KMS-11 (cell line): Measurements from ENCODE around the gene ST7.

ENCODE experiments used
- H2AFZ ChIP-seq: fragments of 200-600 bp; sonication (generic); 2 replicates; pipeline ENCODE4 v1.6.1; 2016; ENCODE audit warnings: antibody characterized with exemption, mixed run types, low read depth
- H3K27ac ChIP-seq: fragments of 200-600 bp; sonication (generic); 2 replicates; pipeline ENCODE4 v1.6.1; 2016; ENCODE audit warnings: mild to moderate bottlenecking, mixed run types
- H3K27me3 ChIP-seq: fragments of 200-600 bp; sonication (generic); 2 replicates; pipeline ENCODE4 v1.6.1; 2017; ENCODE audit warnings: mild to moderate bottlenecking, low read depth, mixed run types, moderate library complexity; ENCODE audit not compliant: insufficient read depth
- H3K36me3 ChIP-seq: fragments of 200-600 bp; sonication (generic); 2 replicates; pipeline ENCODE4 v1.6.1; 2017; ENCODE audit warnings: mild to moderate bottlenecking, mixed run types; ENCODE audit not compliant: insufficient read depth
- H3K4me1 ChIP-seq: fragments of 200-600 bp; sonication (generic); 2 replicates; pipeline ENCODE4 v1.6.1; 2016; ENCODE audit warnings: mild to moderate bottlenecking, low read depth, mixed run types; ENCODE audit not compliant: poor library complexity, severe bottlenecking
- H3K4me2 ChIP-seq: fragments of 200-600 bp; sonication (generic); 2 replicates; pipeline ENCODE4 v1.7.0; 2016; ENCODE audit warnings: mild to moderate bottlenecking, mixed run types
- H3K4me3 ChIP-seq: fragments of 200-600 bp; sonication (generic); IDR thresholded peaks from 2 replicates; pipeline ENCODE4 v1.6.1; 2017; ENCODE audit warnings: low read depth, low read length, mixed read lengths; ENCODE audit not compliant: insufficient read depth
- H3K79me2 ChIP-seq: fragments of 200-600 bp; sonication (generic); 2 replicates; pipeline ENCODE4 v1.6.1; 2016; ENCODE audit warnings: low read depth, mixed run types; ENCODE audit not compliant: insufficient read depth
- H3K9ac ChIP-seq: fragments of 200-600 bp; sonication (generic); 2 replicates; pipeline ENCODE4 v1.6.1; 2016; ENCODE audit warnings: mild to moderate bottlenecking, mixed run types
- H4K20me1 ChIP-seq: fragments of 200-600 bp; sonication (generic); 2 replicates; pipeline ENCODE4 v1.6.1; 2016; ENCODE audit warnings: mild to moderate bottlenecking, mixed run types; ENCODE audit not compliant: insufficient read depth
- CTCF ChIP-seq: fragments of 200-600 bp; sonication (generic); conservative IDR thresholded peaks from 2 replicates; pipeline ENCODE4 v1.6.1; 2017; ENCODE audit warnings: low read depth, mild to moderate bottlenecking, antibody characterized with exemption, low read length, moderate library complexity, mixed read lengths

ST7 gene

GRCh38 chr7:117123311-117123926 lies 170.1 kb downstream of the ST7 start:
- H4K20me1 ChIP-seq: no peaks in the 10 kb centered on the region
- no peaks in the 10 kb centered on the region for H3K36me3 ChIP-seq
- H3K4me2 ChIP-seq: no peak overlapping the region
- H3K4me3 ChIP-seq: no peak overlapping the region
- H3K4me1 ChIP-seq: peaks cover 25% of the 10 kb centered on the region
- no peaks in the 10 kb centered on the region for H3K27me3 ChIP-seq
- no peak for TF ChIP-seq CTCF
- H3K27ac ChIP-seq: no peak overlapping the region
- H3K9ac ChIP-seq: no peak overlapping the region
- no peaks in the 10 kb centered on the region for H3K79me2 ChIP-seq
- H2AFZ ChIP-seq: no peak overlapping the region

- Histone ChIP-seq H3K9ac (no peak overlapping the region; the same call in 1 of the 2 replicates), H4K20me1 (no peaks in the 10 kb centered on the region), H2AFZ (no peak overlapping the region), H3K27me3 (no peaks in the 10 kb centered on the region), H3K36me3 (no peaks in the 10 kb centered on the region), H3K4me1 (peaks cover 25% of the 10 kb centered on the region), H3K79me2 (no peaks in the 10 kb centered on the region), H3K4me3 (no peak overlapping the region), H3K4me2 (peak overlapping the region; percentile 65), H3K27ac (peak overlapping the region; percentile 40)
- no peak for TF ChIP-seq CTCF
Observed at GRCh38 chr7:117124591-117125220, 171.4 kb downstream of the ST7 start.

- no peak overlapping the region for H3K9ac ChIP-seq
- H4K20me1 ChIP-seq: no peaks in the 10 kb centered on the region
- no peaks in the 10 kb centered on the region for H3K27me3 ChIP-seq
- no peak for TF ChIP-seq CTCF
- peaks cover 25% of the 10 kb centered on the region for H3K4me1 ChIP-seq
- H3K36me3 ChIP-seq: no peaks in the 10 kb centered on the region
- H2AFZ ChIP-seq: no peak overlapping the region
- no peaks in the 10 kb centered on the region for H3K79me2 ChIP-seq
- H3K4me2 ChIP-seq: no peak overlapping the region
- no peak overlapping the region for H3K27ac ChIP-seq
- no peak overlapping the region for H3K4me3 ChIP-seq
Observed at GRCh38 chr7:117126676-117127075, 173.4 kb downstream of the ST7 start.

GRCh38 chr7:117127585-117128168 lies 174.4 kb downstream of the ST7 start:
- Histone ChIP-seq H3K27ac (no peak overlapping the region), H3K27me3 (no peaks in the 10 kb centered on the region), H3K79me2 (no peaks in the 10 kb centered on the region), H4K20me1 (no peaks in the 10 kb centered on the region), H2AFZ (no peak overlapping the region), H3K4me3 (no peak overlapping the region), H3K4me2 (no peak overlapping the region), H3K36me3 (no peaks in the 10 kb centered on the region), H3K9ac (no peak overlapping the region), H3K4me1 (peaks cover 25% of the 10 kb centered on the region)
- TF ChIP-seq CTCF: peak; percentile 94
